ENCODE measurements around the gene GJA9. TPM values are rescaled to one million over a fixed set of nuclear protein-coding genes. Genes with fewer than 3 reads are reported as not detected.

Gene GJA9
- total RNA-seq, 1 experiment from 2014 or later, result 0.10 TPM

GRCh38 chr1:38829368-38829767 is 52.0 kb downstream of the GJA9 start:
- in situ Hi-C loops (cut with HindIII; ENCODE audit: low pct_unique_long_range_greater_than_20kb, low sequenced_read_pairs), result no loop called here
- no peak for ATAC-seq
- no peak overlapping the region for H3K4me3 ChIP-seq (ENCODE audit: low read depth in 2 of 2, low read length in 2 of 2)
- H3K9me3 ChIP-seq (ENCODE audit: control insufficient read depth, insufficient read depth, low read depth, low read length), result no peaks in the 10 kb centered on the region
- ChIA-PET CTCF (no interaction called here), POLR2A (no interaction called here)
- H3K4me1 ChIP-seq (ENCODE audit: control insufficient read depth, insufficient read depth, low read length), result no peaks in the 10 kb centered on the region; the same call in 1 of the 2 replicates
- no peaks in the 10 kb centered on the region for H3K36me3 ChIP-seq (ENCODE audit: control insufficient read depth, insufficient read depth, low read length)
- TF ChIP-seq SIN3A (IDR thresholded peaks at IDR 0.05; ENCODE audit: borderline replicate concordance, insufficient read depth, low read depth, low read length) (no peak), TCF7L2 (IDR thresholded peaks at IDR 0.05; ENCODE audit: low read depth, low read length) (no peak)
- no peak overlapping the region for H3K27ac ChIP-seq (ENCODE audit: low read length)
- peaks cover 29% of the 10 kb centered on the region for H3K27me3 ChIP-seq (ENCODE audit: control insufficient read depth, insufficient read depth, low read length)
- DNase-seq (ENCODE audit: low read depth, low spot score), result no peak
- no TSS peak for BruUV-seq (replicated peaks)
- intact Hi-C loops (cut with micrococcal nuclease; ENCODE audit: unreplicated experiment), result no loop called here

GRCh38 chr1:38827318-38827717 is 54.1 kb downstream of the GJA9 start:
- CTCF ChIA-PET, result no interaction called here
- POLR2A ChIA-PET, result no interaction called here
- H3K9me3 ChIP-seq (ENCODE audit: control insufficient read depth, insufficient read depth, low read depth, low read length), result no peaks in the 10 kb centered on the region
- H3K27me3 ChIP-seq (ENCODE audit: control insufficient read depth, insufficient read depth, low read length), result peaks cover 28% of the 10 kb centered on the region
- intact Hi-C loops (cut with micrococcal nuclease; ENCODE audit: unreplicated experiment) (no loop called here), in situ Hi-C loops (cut with HindIII; ENCODE audit: low pct_unique_long_range_greater_than_20kb, low sequenced_read_pairs) (no loop called here)
- no peaks in the 10 kb centered on the region; the same call in 1 of the 2 replicates for H3K4me1 ChIP-seq (ENCODE audit: control insufficient read depth, insufficient read depth, low read length)
- no peak overlapping the region for H3K4me3 ChIP-seq (ENCODE audit: low read depth in 2 of 2, low read length in 2 of 2)
- no peak overlapping the region for H3K27ac ChIP-seq (ENCODE audit: low read length)
- BruUV-seq (replicated peaks), result no TSS peak
- H3K36me3 ChIP-seq (ENCODE audit: control insufficient read depth, insufficient read depth, low read length), result no peaks in the 10 kb centered on the region
- ATAC-seq (no peak), DNase-seq (ENCODE audit: low read depth, low spot score) (no peak)
- TF ChIP-seq POLR2AphosphoS5 (IDR thresholded peaks at IDR 0.05; ENCODE audit: low read depth, low read length) (no peak), CTCF (IDR thresholded peaks at IDR 0.05) (no peak)

GRCh38 chr1:38826886-38827285 is 54.5 kb downstream of the GJA9 start:
- DNase-seq (ENCODE audit: low read depth, low spot score) (no peak), ATAC-seq (no peak)
- BruUV-seq (replicated peaks), result no TSS peak
- H3K9me3 ChIP-seq (ENCODE audit: control insufficient read depth, insufficient read depth, low read depth, low read length), result no peaks in the 10 kb centered on the region
- intact Hi-C loops (cut with micrococcal nuclease; ENCODE audit: unreplicated experiment), result no loop called here
- H3K36me3 ChIP-seq (ENCODE audit: control insufficient read depth, insufficient read depth, low read length), result no peaks in the 10 kb centered on the region
- H3K4me1 ChIP-seq (ENCODE audit: control insufficient read depth, insufficient read depth, low read length), result no peaks in the 10 kb centered on the region; the same call in 1 of the 2 replicates
- no peak overlapping the region for H3K4me3 ChIP-seq (ENCODE audit: low read depth in 2 of 2, low read length in 2 of 2)
- ChIA-PET POLR2A (no interaction called here), CTCF (no interaction called here)
- H3K27ac ChIP-seq (ENCODE audit: low read length), result no peak overlapping the region
- TF ChIP-seq POLR2AphosphoS5 (IDR thresholded peaks at IDR 0.05; ENCODE audit: low read depth, low read length) (no peak), SIN3A (IDR thresholded peaks at IDR 0.05; ENCODE audit: borderline replicate concordance, insufficient read depth, low read depth, low read length) (no peak), TCF7L2 (IDR thresholded peaks at IDR 0.05; ENCODE audit: low read depth, low read length) (no peak)
- in situ Hi-C loops (cut with HindIII; ENCODE audit: low pct_unique_long_range_greater_than_20kb, low sequenced_read_pairs), result no loop called here
- peaks cover 26% of the 10 kb centered on the region for H3K27me3 ChIP-seq (ENCODE audit: control insufficient read depth, insufficient read depth, low read length)

GRCh38 chr1:38826262-38826661 is 55.1 kb downstream of the GJA9 start:
- DNase-seq (ENCODE audit: low read depth, low spot score) (no peak), ATAC-seq (no peak)
- in situ Hi-C loops (cut with HindIII; ENCODE audit: low pct_unique_long_range_greater_than_20kb, low sequenced_read_pairs) (no loop called here), intact Hi-C loops (cut with micrococcal nuclease; ENCODE audit: unreplicated experiment) (no loop called here)
- no TSS peak for BruUV-seq (replicated peaks)
- H3K36me3 ChIP-seq (ENCODE audit: control insufficient read depth, insufficient read depth, low read length), result no peaks in the 10 kb centered on the region
- ChIA-PET CTCF (interaction anchor here (0.6 to 1.5 kb wide), 2 partner anchors 9 to 106 kb away, joined by 4 read pairs; no protein-coding TSS in a partner anchor), POLR2A (no interaction called here)
- no peak overlapping the region for H3K27ac ChIP-seq (ENCODE audit: low read length)
- TF ChIP-seq REST (IDR thresholded peaks at IDR 0.05; ENCODE audit: insufficient read depth in 1 of 2, low read depth in 2 of 2, low read length in 1 of 2), result no peak
- TF ChIP-seq POLR2AphosphoS5 (IDR thresholded peaks at IDR 0.05; ENCODE audit: low read depth, low read length), result no peak
- no peak for TF ChIP-seq SIN3A (IDR thresholded peaks at IDR 0.05; ENCODE audit: borderline replicate concordance, insufficient read depth, low read depth, low read length)
- no peak for TF ChIP-seq CTCF (IDR thresholded peaks at IDR 0.05)
- TF ChIP-seq TCF7L2 (IDR thresholded peaks at IDR 0.05; ENCODE audit: low read depth, low read length), result no peak
- H3K27me3 ChIP-seq (ENCODE audit: control insufficient read depth, insufficient read depth, low read length), result peaks cover 20% of the 10 kb centered on the region
- no peak overlapping the region for H3K4me3 ChIP-seq (ENCODE audit: low read depth in 2 of 2, low read length in 2 of 2)
- H3K4me1 ChIP-seq (ENCODE audit: control insufficient read depth, insufficient read depth, low read length), result no peaks in the 10 kb centered on the region; the same call in 1 of the 2 replicates
- no peaks in the 10 kb centered on the region for H3K9me3 ChIP-seq (ENCODE audit: control insufficient read depth, insufficient read depth, low read depth, low read length)

All from Panc1 (cell line).